Activated CD4-positive, alpha-beta memory T cell treated with anti-CD3 and anti-CD28 coated beads, Interleukin-2, amount 10 ng/mL, durations not matched to agents 7 days and 5 days (primary cell): ENCODE results near the gene TMPRSS5. TPM values are rescaled to one million over a fixed set of nuclear protein-coding genes. Genes with fewer than 3 reads are reported as not detected.
"Not testable (repeated sequence)": the region's sequence is repeated elsewhere in the genome, so short reads cannot be mapped to it uniquely, and the experiment has no call there.

Experiments
- CTCF ChIA-PET: fragments of 350-600 bp; sonication (Branson Sonifier 250); formaldehyde crosslinking; loops from one replicate; lab custom pipeline; 2021; ENCODE audit warnings: antibody characterized with exemption, inconsistent platforms; lab: Charles Lee
- POLR2A ChIA-PET: fragments of 350-600 bp; sonication (Branson Sonifier 250); formaldehyde crosslinking; loops from one replicate; lab custom pipeline; 2021; ENCODE audit warnings: antibody characterized with exemption; lab: Charles Lee
- DNase-seq: peaks from one replicate; pipeline ENCODE4 v3.0.0-alpha.2; 2020
- H3K27ac Mint-ChIP-seq: one replicate; pipeline ENCODE4 v1.8.0; 2021; ENCODE audit warnings: mild to moderate bottlenecking, mixed read lengths
- H3K27me3 Mint-ChIP-seq: one replicate; pipeline ENCODE4 v1.8.0; 2021; ENCODE audit warnings: mixed read lengths
- H3K36me3 Mint-ChIP-seq: one replicate; pipeline ENCODE4 v1.8.0; 2021; ENCODE audit warnings: low read depth, mixed read lengths
- H3K4me1 Mint-ChIP-seq: one replicate; pipeline ENCODE4 v1.8.0; 2021; ENCODE audit warnings: mixed read lengths
- H3K4me3 Mint-ChIP-seq: one replicate; pipeline ENCODE4 v1.8.0; 2021; ENCODE audit warnings: mild to moderate bottlenecking, mixed read lengths
- H3K9me3 Mint-ChIP-seq: one replicate; pipeline ENCODE4 v1.8.0; 2021; ENCODE audit warnings: mixed read lengths
- total RNA-seq, 2 experiments: library from RNA; stranded (reverse); gene quantifications; one replicate each; pipeline ENCODE4 v1.2.3, GENCODE V29; 2021

Gene TMPRSS5
- total RNA-seq, 2 experiments from 2014 or later, result 0.50 to 0.78 TPM

GRCh38 chr11:113721462-113722066 is 15.5 kb upstream of the TMPRSS5 start:
- no peaks in the 10 kb centered on the region for H3K27me3 Mint-ChIP-seq
- no peak for DNase-seq
- peaks cover 3% of the 10 kb centered on the region for H3K36me3 Mint-ChIP-seq
- CTCF ChIA-PET, result no interaction called here
- H3K4me1 Mint-ChIP-seq, result no peaks in the 10 kb centered on the region
- H3K9me3 Mint-ChIP-seq, result peaks cover 3% of the 10 kb centered on the region
- no peak overlapping the region for H3K27ac Mint-ChIP-seq
- no peak overlapping the region for H3K4me3 Mint-ChIP-seq
- POLR2A ChIA-PET, result no interaction called here

- POLR2A ChIA-PET, H3K27ac Mint-ChIP-seq, H3K27me3 Mint-ChIP-seq, CTCF ChIA-PET, H3K9me3 Mint-ChIP-seq, H3K4me3 Mint-ChIP-seq, H3K36me3 Mint-ChIP-seq, DNase-seq, H3K4me1 Mint-ChIP-seq: not testable (repeated sequence)
These were observed 14.4 kb upstream of the TMPRSS5 start for GRCh38 chr11:113720478-113720877.

- ChIA-PET POLR2A (no interaction called here), CTCF (no interaction called here)
- DNase-seq, result no peak
- H3K9me3 Mint-ChIP-seq, result peaks cover 3% of the 10 kb centered on the region
- no peaks in the 10 kb centered on the region for H3K4me1 Mint-ChIP-seq
- no peak overlapping the region for H3K4me3 Mint-ChIP-seq
- peaks cover 3% of the 10 kb centered on the region for H3K36me3 Mint-ChIP-seq
- H3K27ac Mint-ChIP-seq, result no peak overlapping the region
- H3K27me3 Mint-ChIP-seq, result no peaks in the 10 kb centered on the region
These were observed 9.9 kb upstream of the TMPRSS5 start for GRCh38 chr11:113715882-113716625.

- Mint-ChIP-seq H3K9me3 (peaks cover 3% of the 10 kb centered on the region), H3K27ac (no peak overlapping the region), H3K4me1 (no peaks in the 10 kb centered on the region), H3K4me3 (no peak overlapping the region), H3K27me3 (no peaks in the 10 kb centered on the region), H3K36me3 (peaks cover 3% of the 10 kb centered on the region)
- CTCF ChIA-PET, result no interaction called here
- POLR2A ChIA-PET, result no interaction called here
- DNase-seq, result no peak
These were observed 9.2 kb upstream of the TMPRSS5 start for GRCh38 chr11:113715273-113715672.

- DNase-seq, result no peak
- ChIA-PET CTCF (no interaction called here), POLR2A (no interaction called here)
- H3K27ac Mint-ChIP-seq, result no peak overlapping the region
- no peaks in the 10 kb centered on the region for H3K27me3 Mint-ChIP-seq
- H3K36me3 Mint-ChIP-seq, result peaks cover 5% of the 10 kb centered on the region
- H3K9me3 Mint-ChIP-seq, result peaks cover 8% of the 10 kb centered on the region
- no peak overlapping the region for H3K4me3 Mint-ChIP-seq
- no peaks in the 10 kb centered on the region for H3K4me1 Mint-ChIP-seq
These were observed 4.9 kb upstream of the TMPRSS5 start for GRCh38 chr11:113710989-113711388.

- H3K27me3 Mint-ChIP-seq, H3K4me1 Mint-ChIP-seq, DNase-seq, H3K36me3 Mint-ChIP-seq, POLR2A ChIA-PET, CTCF ChIA-PET, H3K27ac Mint-ChIP-seq, H3K4me3 Mint-ChIP-seq: not testable (repeated sequence)
- peaks cover 18% of the 10 kb centered on the region for H3K9me3 Mint-ChIP-seq
These were observed 2.6 kb downstream of the TMPRSS5 start for GRCh38 chr11:113703551-113703950.

GRCh38 chr11:113701491-113701890 is 4.6 kb downstream of the TMPRSS5 start:
- DNase-seq, result no peak
- Mint-ChIP-seq H3K9me3 (peaks cover 12% of the 10 kb centered on the region), H3K36me3 (peaks cover 3% of the 10 kb centered on the region), H3K27ac (no peak overlapping the region), H3K4me1 (no peaks in the 10 kb centered on the region), H3K4me3 (no peak overlapping the region), H3K27me3 (no peaks in the 10 kb centered on the region)
- POLR2A ChIA-PET, result no interaction called here
- CTCF ChIA-PET, result no interaction called here

- Mint-ChIP-seq H3K9me3 (peaks cover 12% of the 10 kb centered on the region), H3K36me3 (no peaks in the 10 kb centered on the region), H3K27me3 (no peaks in the 10 kb centered on the region), H3K27ac (no peak overlapping the region), H3K4me1 (peaks cover 8% of the 10 kb centered on the region), H3K4me3 (no peak overlapping the region)
- CTCF ChIA-PET, result no interaction called here
- POLR2A ChIA-PET, result no interaction called here
- no peak for DNase-seq
These were observed 7.6 kb downstream of the TMPRSS5 start for GRCh38 chr11:113698515-113698914.

GRCh38 chr11:113697756-113698407 is 8.2 kb downstream of the TMPRSS5 start:
- POLR2A ChIA-PET, result no interaction called here
- H3K27me3 Mint-ChIP-seq, result no peaks in the 10 kb centered on the region

GRCh38 chr11:113697111-113697510 is 9.0 kb downstream of the TMPRSS5 start:
- Mint-ChIP-seq H3K9me3 (peaks cover 7% of the 10 kb centered on the region), H3K4me1 (peaks cover 8% of the 10 kb centered on the region), H3K27me3 (no peaks in the 10 kb centered on the region), H3K36me3 (no peaks in the 10 kb centered on the region), H3K4me3 (no peak overlapping the region), H3K27ac (no peak overlapping the region)
- ChIA-PET POLR2A (no interaction called here), CTCF (no interaction called here)
- no peak for DNase-seq

More at GRCh38 chr11:113697756-113698407, 8.2 kb downstream of the TMPRSS5 start:
- Mint-ChIP-seq H3K4me3 (no peak overlapping the region), H3K27ac (no peak overlapping the region), H3K9me3 (peaks cover 10% of the 10 kb centered on the region), H3K4me1 (peaks cover 8% of the 10 kb centered on the region), H3K36me3 (no peaks in the 10 kb centered on the region)
- DNase-seq, result no peak
- CTCF ChIA-PET, result no interaction called here

GRCh38 chr11:113695207-113695606 is 10.9 kb downstream of the TMPRSS5 start:
- Mint-ChIP-seq H3K9me3 (no peaks in the 10 kb centered on the region), H3K36me3 (no peaks in the 10 kb centered on the region), H3K27ac (no peak overlapping the region), H3K4me1 (peaks cover 10% of the 10 kb centered on the region), H3K4me3 (no peak overlapping the region), H3K27me3 (no peaks in the 10 kb centered on the region)
- ChIA-PET POLR2A (no interaction called here), CTCF (no interaction called here)
- no peak for DNase-seq

- no peaks in the 10 kb centered on the region for H3K36me3 Mint-ChIP-seq
- ChIA-PET CTCF (no interaction called here), POLR2A (no interaction called here)
- no peaks in the 10 kb centered on the region for H3K27me3 Mint-ChIP-seq
- DNase-seq, result no peak
- no peak overlapping the region for H3K4me3 Mint-ChIP-seq
- H3K4me1 Mint-ChIP-seq, result peaks cover 11% of the 10 kb centered on the region
- no peak overlapping the region for H3K27ac Mint-ChIP-seq
- no peaks in the 10 kb centered on the region for H3K9me3 Mint-ChIP-seq
These were observed 11.7 kb downstream of the TMPRSS5 start for GRCh38 chr11:113694390-113694789.

- ChIA-PET POLR2A (no interaction called here), CTCF (no interaction called here)
- Mint-ChIP-seq H3K4me3 (no peak overlapping the region), H3K27ac (no peak overlapping the region), H3K4me1 (peaks cover 12% of the 10 kb centered on the region), H3K36me3 (no peaks in the 10 kb centered on the region), H3K9me3 (no peaks in the 10 kb centered on the region), H3K27me3 (no peaks in the 10 kb centered on the region)
- DNase-seq, result no peak
These were observed 13.1 kb downstream of the TMPRSS5 start for GRCh38 chr11:113693030-113693429.
